ENCODE data around the gene ZNF236. TPM values are rescaled to one million over a fixed set of nuclear protein-coding genes. Genes with fewer than 3 reads are reported as not detected.

Gene ZNF236
- total and polyA plus RNA-seq, 4 donors, result 0.83 to 8.2 (median 5.0) TPM

- 97% methylated on average over 5 of the region's 5 CpGs for WGBS
- no peak for DNase-seq (ENCODE audit: low spot score)
- Histone ChIP-seq H3K27ac (ENCODE audit: low read depth in 1 of 2, low read length in 2 of 2) (no peak overlapping the region), H3K9ac (ENCODE audit: low read depth in 1 of 2, low read length in 2 of 2) (no peak overlapping the region), H3K4me3 (ENCODE audit: low read depth in 1 of 3, low read length in 3 of 3) (no peak overlapping the region), H3K9me3 (ENCODE audit: control insufficient read depth in 4 of 4, low read length in 3 of 4) (no peaks in the 10 kb centered on the region), H3K4me1 (ENCODE audit: control insufficient read depth in 4 of 4, insufficient read depth in 4 of 4, low read length in 3 of 4) (no peaks in the 10 kb centered on the region), H3K36me3 (ENCODE audit: control insufficient read depth in 4 of 4, insufficient read depth in 3 of 4, low read depth in 1 of 4, low read length in 3 of 4) (peaks cover 5 to 49% (median 27%) of the 10 kb centered on the region in 4 donors), H3K27me3 (ENCODE audit: control insufficient read depth in 4 of 4, insufficient read depth in 4 of 4, low read length in 3 of 4) (no peaks in the 10 kb centered on the region)
- TF ChIP-seq RXRA (IDR thresholded peaks at IDR 0.05), result no peak
- no peak for TF ChIP-seq CTCF (IDR thresholded peaks at IDR 0.05; ENCODE audit: low read depth, low read length, missing input control)
- TF ChIP-seq RAD21 (IDR thresholded peaks at IDR 0.05), result no peak
- TF ChIP-seq HNF4A (conservative IDR thresholded peaks at IDR 0.05), result no peak
- no peak for TF ChIP-seq JUND (IDR thresholded peaks at IDR 0.05)
- no peak for TF ChIP-seq YY1 (IDR thresholded peaks at IDR 0.05)
- no peak for TF ChIP-seq ATF3 (IDR thresholded peaks at IDR 0.05)
- no peak for TF ChIP-seq MAX (IDR thresholded peaks at IDR 0.05)
- TF ChIP-seq EGR1 (IDR thresholded peaks at IDR 0.05; ENCODE audit: low read depth in 2 of 2), result no peak
- no peak for TF ChIP-seq TAF1 (conservative IDR thresholded peaks at IDR 0.05)
- TF ChIP-seq NR2F2 (IDR thresholded peaks at IDR 0.05), result no peak
- no peak for TF ChIP-seq ZBTB33 (IDR thresholded peaks at IDR 0.05)
- TF ChIP-seq GABPA (IDR thresholded peaks at IDR 0.05 in 1 of 2, conservative IDR thresholded peaks at IDR 0.05 in 1 of 2), result no peak
- no peak for TF ChIP-seq SP1 (IDR thresholded peaks at IDR 0.05)
These were observed 62.6 kb downstream of the ZNF236 start for GRCh38 chr18:76885001-76885400.

- no peaks in the 10 kb centered on the region for H3K27me3 ChIP-seq (ENCODE audit: control insufficient read depth in 4 of 4, insufficient read depth in 4 of 4, low read length in 3 of 4)
- WGBS, result 89% methylated on average over 7 of the region's 7 CpGs
- no peak for DNase-seq (ENCODE audit: low spot score)
- peaks cover 3 to 42% (median 22%) of the 10 kb centered on the region in 4 donors for H3K36me3 ChIP-seq (ENCODE audit: control insufficient read depth in 4 of 4, insufficient read depth in 3 of 4, low read depth in 1 of 4, low read length in 3 of 4)
- no peak overlapping the region for H3K9ac ChIP-seq (ENCODE audit: low read depth in 1 of 2, low read length in 2 of 2)
- no peaks in the 10 kb centered on the region for H3K4me1 ChIP-seq (ENCODE audit: control insufficient read depth in 4 of 4, insufficient read depth in 4 of 4, low read length in 3 of 4)
- H3K27ac ChIP-seq (ENCODE audit: low read depth in 1 of 2, low read length in 2 of 2), result no peak overlapping the region
- H3K4me3 ChIP-seq (ENCODE audit: low read depth in 1 of 3, low read length in 3 of 3), result no peak overlapping the region
- H3K9me3 ChIP-seq (ENCODE audit: control insufficient read depth in 4 of 4, low read length in 3 of 4), result no peaks in the 10 kb centered on the region
- TF ChIP-seq SP1 (IDR thresholded peaks at IDR 0.05), result no peak
- TF ChIP-seq CTCF (IDR thresholded peaks at IDR 0.05; ENCODE audit: low read depth, low read length, missing input control), result no peak
These were observed 63.8 kb downstream of the ZNF236 start for GRCh38 chr18:76886112-76886511.

Measured in liver (tissue), 9 donors.